Tibial artery (tissue), 4 donors: ENCODE results near the gene PPP1R13L.

Experiments
- DNase-seq, 2 donors: peaks; one replicate each; pipeline ENCODE4 v3.0.0-alpha.2; 2019
- H3K27ac ChIP-seq, 2 donors: fragments of 200-600 bp; sonication (generic) in 1 of 2; 1 replicate in 1 of 2; 2 replicates in 1 of 2; pipeline ENCODE4 v1.5.1; 2018 to 2019; ENCODE audit warnings: mild to moderate bottlenecking in 1 of 2
- H3K27me3 ChIP-seq, 2 donors: fragments of 200-600 bp; sonication (generic) in 1 of 2; one replicate each; pipeline versions ENCODE4 v1.5.1 to v1.6.0; 2016 to 2019
- H3K36me3 ChIP-seq, 3 donors: fragments of 200-600 bp; sonication (generic) in 2 of 3; one replicate each; pipeline ENCODE4 v1.5.1; 2016 to 2019; ENCODE audit warnings: mild to moderate bottlenecking in 2 of 3
- H3K4me1 ChIP-seq, 4 donors: fragments of 200-600 bp; sonication (generic) in 2 of 4; 1 replicate in 3 of 4; 2 replicates in 1 of 4; pipeline ENCODE4 v1.5.1; 2016 to 2019
- H3K4me3 ChIP-seq, 2 donors: fragments of 200-600 bp; sonication (generic) in 1 of 2; 1 replicate in 1 of 2; 2 replicates in 1 of 2; pipeline ENCODE4 v1.5.1; 2018 to 2019; ENCODE audit warnings: mild to moderate bottlenecking in 2 of 2
- H3K9me3 ChIP-seq, 3 donors: fragments of 200-600 bp; sonication (generic) in 1 of 3; one replicate each; pipeline ENCODE4 v1.5.1; 2016 to 2019
- CTCF ChIP-seq, 2 experiments: fragments of 200-600 bp in 1 of 2; fragments of 450-650 bp in 1 of 2; IDR thresholded peaks; one replicate each; pipeline ENCODE4 v1.5.1; 2017 to 2019; ENCODE audit warnings: antibody characterized with exemption in 2 of 2, mild to moderate bottlenecking in 1 of 2, moderate library complexity in 1 of 2
- intact Hi-C: fragments of 100-400 bp; cut with DNase I; formaldehyde crosslinking; loops from one replicate; pipeline ENCODE4 v1.15.0; 2023; ENCODE audit warnings: low total_unique reads

PPP1R13L gene

GRCh38 chr19:45350477-45351058 lies 54.3 kb downstream of the PPP1R13L start:
- Histone ChIP-seq H3K9me3 (no peaks in the 10 kb centered on the region), H3K4me3 (no peak overlapping the region), H3K4me1 (no peaks in the 10 kb centered on the region), H3K36me3 (peaks cover 0 to 62% (median 32%) of the 10 kb centered on the region in 3 donors), H3K27me3 (peaks cover 0 to 30% of the 10 kb centered on the region in 2 donors), H3K27ac (no peak overlapping the region)
- DNase-seq: no peak
- no peak for TF ChIP-seq CTCF (IDR thresholded peaks at IDR 0.05)
- intact Hi-C loops: no loop called here

GRCh38 chr19:45349430-45349941 lies 55.4 kb downstream of the PPP1R13L start:
- no peak overlapping the region for H3K4me3 ChIP-seq
- H3K9me3 ChIP-seq: no peaks in the 10 kb centered on the region
- peaks cover 0 to 51% (median 25%) of the 10 kb centered on the region in 3 donors for H3K36me3 ChIP-seq
- no peaks in the 10 kb centered on the region for H3K4me1 ChIP-seq
- TF ChIP-seq CTCF (IDR thresholded peaks at IDR 0.05): no peak
- intact Hi-C loops: no loop called here
- H3K27me3 ChIP-seq: peaks cover 0 to 41% of the 10 kb centered on the region in 2 donors
- H3K27ac ChIP-seq: no peak overlapping the region
- no peak for DNase-seq

GRCh38 chr19:45349126-45349415 lies 55.8 kb downstream of the PPP1R13L start:
- Histone ChIP-seq H3K4me1 (no peaks in the 10 kb centered on the region), H3K27me3 (peaks cover 0 to 41% of the 10 kb centered on the region in 2 donors), H3K4me3 (no peak overlapping the region), H3K27ac (no peak overlapping the region), H3K36me3 (peaks cover 0 to 47% (median 23%) of the 10 kb centered on the region in 3 donors), H3K9me3 (no peaks in the 10 kb centered on the region)
- DNase-seq: no peak
- no peak for TF ChIP-seq CTCF (IDR thresholded peaks at IDR 0.05)
- intact Hi-C loops: no loop called here

GRCh38 chr19:45348367-45349125 lies 56.3 kb downstream of the PPP1R13L start:
- Histone ChIP-seq H3K4me1 (no peaks in the 10 kb centered on the region), H3K27ac (no peak overlapping the region), H3K9me3 (no peaks in the 10 kb centered on the region), H3K36me3 (peaks cover 0 to 41% (median 22%) of the 10 kb centered on the region in 3 donors), H3K27me3 (peaks cover 0 to 41% of the 10 kb centered on the region in 2 donors), H3K4me3 (no peak overlapping the region)
- intact Hi-C loops: no loop called here
- no peak for DNase-seq
- no peak for TF ChIP-seq CTCF (IDR thresholded peaks at IDR 0.05)

GRCh38 chr19:45347570-45348366 lies 57.1 kb downstream of the PPP1R13L start:
- H3K4me1 ChIP-seq: no peaks in the 10 kb centered on the region
- intact Hi-C loops: no loop called here
- H3K27me3 ChIP-seq: peaks cover 0 to 41% of the 10 kb centered on the region in 2 donors
- no peak overlapping the region for H3K4me3 ChIP-seq
- no peak overlapping the region for H3K27ac ChIP-seq
- H3K36me3 ChIP-seq: peaks cover 0 to 34% (median 18%) of the 10 kb centered on the region in 3 donors
- H3K9me3 ChIP-seq: no peaks in the 10 kb centered on the region
- DNase-seq: no peak
- no peak for TF ChIP-seq CTCF (IDR thresholded peaks at IDR 0.05)
